Neural cell (in vitro differentiated cells): Measurements from ENCODE around the gene RDX. TPM values are rescaled to one million over a fixed set of nuclear protein-coding genes. Genes with fewer than 3 reads are reported as not detected.

Experiments used
- H2AFZ ChIP-seq: fragments of 200-600, 300-800 bp; sonication (generic), shearing (Covaris generic); 2 replicates; pipeline ENCODE4 v1.6.0; 2014; ENCODE audit warnings: low read depth, mild to moderate bottlenecking, antibody characterized with exemption, low read length, moderate library complexity
- H3F3A ChIP-seq: fragments of 200-600 bp; shearing (Covaris generic); 2 replicates; pipeline ENCODE4 v1.6.1; 2016; ENCODE audit warnings: mild to moderate bottlenecking, moderate library complexity, mixed read lengths, antibody characterized with exemption, low read length; ENCODE audit not compliant: insufficient read depth, poor library complexity, severe bottlenecking
- H3K27ac ChIP-seq: fragments of 200-600, 300-800 bp; sonication (generic), shearing (Covaris generic); 2 replicates; pipeline ENCODE4 v1.5.1; 2014; ENCODE audit warnings: mild to moderate bottlenecking, low read length, moderate library complexity
- H3K27me3 ChIP-seq: fragments of 300-800, 200-600 bp; sonication (generic), shearing (Covaris generic); 2 replicates; pipeline ENCODE4 v1.6.0; 2014; ENCODE audit warnings: mild to moderate bottlenecking, low read depth, low read length, moderate library complexity; ENCODE audit not compliant: insufficient read depth
- H3K36me3 ChIP-seq: fragments of 300-800, 200-600 bp; sonication (generic), shearing (Covaris generic); 2 replicates; pipeline ENCODE4 v1.5.1; 2014; ENCODE audit warnings: mild to moderate bottlenecking, antibody characterized with exemption, low read length, moderate library complexity; ENCODE audit not compliant: insufficient read depth
- H3K4me2 ChIP-seq: fragments of 300-800, 200-600 bp; sonication (generic), shearing (Covaris generic); 2 replicates; pipeline ENCODE4 v1.6.0; 2014; ENCODE audit warnings: mild to moderate bottlenecking, low read length
- H3K4me3 ChIP-seq: fragments of 300-800, 200-600 bp; sonication (generic), shearing (Covaris generic); 2 replicates; pipeline ENCODE4 v1.5.1; 2014; ENCODE audit warnings: mild to moderate bottlenecking, low read length, moderate library complexity
- H3K79me2 ChIP-seq: fragments of 200-600 bp; shearing (Covaris generic); replicated peaks from 2 replicates; pipeline ENCODE4 v1.6.0; 2014; ENCODE audit warnings: mild to moderate bottlenecking, low read length, moderate library complexity; ENCODE audit not compliant: insufficient read depth
- H3K9ac ChIP-seq: fragments of 300-800, 200-600 bp; sonication (generic), shearing (Covaris generic); 2 replicates; pipeline ENCODE4 v1.6.1; 2016; ENCODE audit warnings: mild to moderate bottlenecking, low read length, mixed read lengths
- H3K9me2 ChIP-seq: fragments of 200-600 bp; shearing (Covaris generic); 2 replicates; pipeline ENCODE4 v1.6.1; 2016; ENCODE audit warnings: mild to moderate bottlenecking, low read length, mixed read lengths; ENCODE audit not compliant: insufficient read depth
- H3K9me3 ChIP-seq: fragments of 200-600, 300-800 bp; sonication (generic), shearing (Covaris generic); 2 replicates; pipeline ENCODE4 v1.6.1; 2016; ENCODE audit warnings: mild to moderate bottlenecking, mixed run types, low read length, moderate library complexity, mixed read lengths
- H4K20me1 ChIP-seq: fragments of 200-600 bp; shearing (Covaris generic); 2 replicates; pipeline ENCODE4 v1.6.1; 2016; ENCODE audit warnings: mild to moderate bottlenecking, mixed run types; ENCODE audit not compliant: insufficient read depth
- CTCF ChIP-seq: fragments of 450-650 bp; IDR thresholded peaks from 2 replicates; pipeline ENCODE4 v1.5.1; 2014; ENCODE audit warnings: antibody characterized with exemption, mild to moderate bottlenecking, moderate library complexity; ENCODE audit not compliant: poor library complexity, severe bottlenecking
- EP300 ChIP-seq: fragments of 450-650 bp; conservative IDR thresholded peaks from 2 replicates; pipeline ENCODE4 v1.6.1; 2014; ENCODE audit warnings: antibody characterized with exemption, mild to moderate bottlenecking, moderate library complexity; ENCODE audit not compliant: poor library complexity, severe bottlenecking
- EZH2 ChIP-seq: fragments of 200-600, 300-800 bp; shearing (Covaris generic), sonication (generic); IDR thresholded peaks from 2 replicates; pipeline ENCODE4 v1.6.1; 2014; ENCODE audit warnings: antibody characterized with exemption, low read length, borderline replicate concordance, mild to moderate bottlenecking; ENCODE audit not compliant: insufficient read depth, poor library complexity, severe bottlenecking
- MXI1 ChIP-seq: fragments of 450-650 bp; conservative IDR thresholded peaks from 2 replicates; pipeline ENCODE4 v1.6.1; 2014; ENCODE audit warnings: antibody characterized with exemption, mild to moderate bottlenecking; ENCODE audit not compliant: poor library complexity, severe bottlenecking
- POLR2AphosphoS5 ChIP-seq: IDR thresholded peaks from 2 replicates; pipeline ENCODE4 v1.6.1; 2012
- RAD21 ChIP-seq: fragments of 450-650 bp; conservative IDR thresholded peaks from 2 replicates; pipeline ENCODE4 v1.6.1; 2014; ENCODE audit warnings: antibody characterized with exemption, mild to moderate bottlenecking, moderate library complexity
- REST ChIP-seq: IDR thresholded peaks from 2 replicates; pipeline ENCODE4 v1.6.1; 2012; ENCODE audit warnings: borderline replicate concordance
- SMC3 ChIP-seq: fragments of 450-650 bp; conservative IDR thresholded peaks from 2 replicates; pipeline ENCODE4 v1.6.1; 2014; ENCODE audit warnings: antibody characterized with exemption, mild to moderate bottlenecking, moderate library complexity; ENCODE audit not compliant: poor library complexity
- TAF1 ChIP-seq: IDR thresholded peaks from 2 replicates; pipeline ENCODE4 v1.6.1; 2012; ENCODE audit warnings: low read depth
- polyA plus RNA-seq: library from polyadenylated mRNA; depleted of rRNA; stranded (reverse); fragments of >200 nt; gene quantifications from 2 replicates; pipeline ENCODE4 v1.2.3, GENCODE V29; 2014

The RDX gene
- polyA plus RNA-seq, 1 donor from 2014 or later = 39.0 TPM

GRCh38 chr11:110176366-110177085, 119.9 kb downstream of the RDX start:
- Histone ChIP-seq H3K9me2 (no peaks in the 10 kb centered on the region), H3F3A (no peaks in the 10 kb centered on the region), H2AFZ (no peak overlapping the region), H3K27ac (no peak overlapping the region), H3K4me3 (no peak overlapping the region), H3K79me2 (no peaks in the 10 kb centered on the region), H4K20me1 (no peaks in the 10 kb centered on the region), H3K36me3 (no peaks in the 10 kb centered on the region), H3K27me3 (no peaks in the 10 kb centered on the region), H3K4me2 (no peak overlapping the region), H3K9me3 (no peaks in the 10 kb centered on the region), H3K9ac (no peak overlapping the region)
- TF ChIP-seq POLR2AphosphoS5 (no peak), REST (no peak), RAD21 (no peak), CTCF (no peak), EZH2 (no peak), TAF1 (no peak), MXI1 (no peak), EP300 (no peak), SMC3 (no peak)

- no peak overlapping the region for H3K4me2 ChIP-seq
Measured at GRCh38 chr11:110174645-110175310, 121.6 kb downstream of the RDX start.

More at GRCh38 chr11:110174645-110175310, 121.6 kb downstream of the RDX start:
- no peak overlapping the region for H2AFZ ChIP-seq
- H3K27ac ChIP-seq = no peak overlapping the region
- H4K20me1 ChIP-seq = no peaks in the 10 kb centered on the region
- no peak overlapping the region for H3K9ac ChIP-seq
- no peaks in the 10 kb centered on the region for H3K79me2 ChIP-seq
- H3F3A ChIP-seq = no peaks in the 10 kb centered on the region
- TF ChIP-seq POLR2AphosphoS5 (no peak), RAD21 (no peak), REST (no peak), MXI1 (no peak), CTCF (no peak), SMC3 (no peak), EP300 (no peak), TAF1 (no peak), EZH2 (no peak)
- H3K36me3 ChIP-seq = no peaks in the 10 kb centered on the region
- no peaks in the 10 kb centered on the region for H3K27me3 ChIP-seq
- H3K9me3 ChIP-seq = no peaks in the 10 kb centered on the region
- H3K9me2 ChIP-seq = no peaks in the 10 kb centered on the region
- H3K4me3 ChIP-seq = no peak overlapping the region
